ENCODE measurements around the gene CCDC171. TPM values are rescaled to one million over a fixed set of nuclear protein-coding genes. Genes with fewer than 3 reads are reported as not detected.

CCDC171 gene
- polyA plus RNA-seq, 4 donors: 4.5 to 6.8 (median 5.7) TPM

DNA sequence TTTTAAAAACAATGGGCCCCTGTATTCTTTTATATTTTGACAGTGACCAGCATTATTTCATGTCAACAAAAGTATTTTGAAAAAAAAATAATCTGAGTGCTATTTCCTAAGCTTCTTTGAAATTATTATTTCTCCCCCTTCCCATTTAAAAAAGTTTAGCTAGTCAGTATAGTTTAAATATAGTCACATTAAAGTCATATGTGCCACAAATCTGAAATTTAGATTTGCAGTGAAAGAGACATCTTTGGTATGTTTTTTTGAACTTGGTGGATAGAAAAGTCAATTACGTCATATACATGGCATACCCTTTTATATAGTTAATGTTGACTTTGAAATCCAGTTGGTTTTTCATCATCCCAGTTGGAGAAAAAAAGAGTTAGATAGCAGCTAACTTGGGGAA lies 297.0 kb downstream of the CCDC171 start:
- no peak for DNase-seq (ENCODE audit: low read depth in 4 of 4, low spot score in 3 of 4)

- no peak for DNase-seq (ENCODE audit: low read depth in 4 of 4, low spot score in 3 of 4)
Observed at GRCh38 chr9:15851766-15852165, 298.9 kb downstream of the CCDC171 start.

DNA sequence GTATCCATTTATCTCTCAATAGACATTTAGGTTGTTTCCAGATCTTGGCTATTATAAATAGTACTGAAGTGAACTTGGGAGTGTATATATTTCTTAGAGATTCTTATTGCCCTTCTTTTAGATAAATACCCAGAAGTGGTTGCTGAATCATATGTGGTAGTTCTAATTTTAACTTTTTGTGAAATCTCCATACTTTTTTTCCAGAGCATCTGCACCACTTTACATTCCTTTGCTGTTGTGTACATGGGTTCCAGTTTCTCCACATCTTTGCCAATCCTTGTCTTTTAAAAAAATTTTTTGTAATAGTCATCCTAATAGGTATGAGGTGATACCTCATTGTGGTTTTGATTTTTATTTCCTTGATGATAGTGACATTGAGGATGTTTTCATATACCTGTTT lies 303.7 kb downstream of the CCDC171 start:
- no peak for DNase-seq (ENCODE audit: low read depth in 4 of 4, low spot score in 3 of 4)

GRCh38 chr9:15867334-15867733 lies 314.5 kb downstream of the CCDC171 start:
- DNase-seq (ENCODE audit: low read depth in 4 of 4, low spot score in 3 of 4): no peak

GRCh38 chr9:15867988-15868387 lies 315.1 kb downstream of the CCDC171 start:
- DNase-seq (ENCODE audit: low read depth in 4 of 4, low spot score in 3 of 4): no peak

DNA sequence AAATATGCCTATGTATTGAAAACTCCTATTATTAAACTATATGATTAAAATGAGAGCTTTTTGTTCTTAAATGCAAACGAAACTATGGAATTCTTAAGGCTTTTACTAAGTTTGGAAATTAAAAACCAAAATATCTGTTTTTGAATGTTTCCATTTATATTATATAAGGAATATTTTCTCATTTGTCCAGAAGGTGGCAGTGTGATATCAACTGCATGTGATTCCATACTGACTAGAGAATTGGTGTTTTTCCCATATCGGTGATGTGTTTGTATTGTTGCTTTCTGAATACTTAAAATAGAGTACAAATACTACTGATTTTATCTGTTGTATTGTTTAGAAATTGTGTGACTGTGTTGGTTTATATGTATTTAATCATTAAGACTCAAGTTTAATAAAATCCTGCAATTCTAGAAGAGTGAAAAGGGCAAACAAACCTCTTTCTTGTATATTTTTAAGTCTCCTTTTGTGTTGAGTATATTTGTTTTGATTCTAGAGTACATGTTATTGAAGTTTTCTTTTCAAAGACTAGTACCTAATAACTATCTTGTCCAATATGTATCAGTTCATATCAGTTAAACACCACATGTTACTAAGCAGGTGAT lies 320.8 kb downstream of the CCDC171 start:
- peak; percentile 10 to 31 (median 24) for DNase-seq (ENCODE audit: low read depth in 4 of 4, low spot score in 3 of 4)

GRCh38 chr9:15882328-15882727 lies 329.5 kb downstream of the CCDC171 start:
- no peak for DNase-seq (ENCODE audit: low read depth in 4 of 4, low spot score in 3 of 4)

DNA sequence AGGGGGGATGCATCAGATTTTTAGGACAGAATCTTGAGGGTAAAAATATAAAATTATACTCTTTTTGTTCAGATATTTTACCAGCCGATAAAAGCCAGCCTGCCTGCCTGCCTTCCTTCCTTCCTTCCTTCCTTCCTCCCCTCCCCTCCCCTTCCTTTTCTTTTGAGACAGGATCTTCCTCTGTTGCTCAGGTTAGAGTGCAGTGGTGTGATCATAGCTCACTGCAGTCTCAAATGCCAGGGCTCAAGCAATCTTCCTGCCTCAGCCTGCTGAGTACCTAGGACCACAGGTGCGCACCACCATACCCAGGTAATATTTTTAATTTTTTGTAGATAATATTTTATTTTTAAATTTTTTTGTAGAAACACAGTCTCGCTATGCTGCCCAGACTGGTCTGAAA lies 330.0 kb downstream of the CCDC171 start:
- no peak for DNase-seq (ENCODE audit: low read depth in 4 of 4, low spot score in 3 of 4)

GRCh38 chr9:15885464-15885863 lies 332.6 kb downstream of the CCDC171 start:
- no peak for DNase-seq (ENCODE audit: low read depth in 4 of 4, low spot score in 3 of 4)

DNA sequence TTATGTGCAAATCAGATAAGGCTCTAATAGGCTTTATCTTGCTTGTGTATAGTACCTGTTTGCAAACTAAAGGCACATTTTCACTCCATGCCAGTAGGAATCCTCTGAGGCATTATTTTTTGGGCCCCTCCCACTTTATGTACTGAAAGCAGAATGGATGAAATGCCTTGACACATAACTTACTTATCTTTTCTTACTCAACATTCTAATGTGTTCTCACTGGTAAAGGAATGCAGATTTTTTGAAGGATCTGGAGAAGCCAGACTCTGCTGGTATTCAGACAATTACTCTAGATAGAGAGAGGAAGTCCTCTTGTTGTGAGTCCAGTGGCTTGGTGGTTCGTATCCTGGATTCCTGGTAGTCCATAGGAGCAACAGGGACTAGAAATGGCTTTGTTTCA lies 336.7 kb downstream of the CCDC171 start:
- no peak for DNase-seq (ENCODE audit: low read depth in 4 of 4, low spot score in 3 of 4)

DNA sequence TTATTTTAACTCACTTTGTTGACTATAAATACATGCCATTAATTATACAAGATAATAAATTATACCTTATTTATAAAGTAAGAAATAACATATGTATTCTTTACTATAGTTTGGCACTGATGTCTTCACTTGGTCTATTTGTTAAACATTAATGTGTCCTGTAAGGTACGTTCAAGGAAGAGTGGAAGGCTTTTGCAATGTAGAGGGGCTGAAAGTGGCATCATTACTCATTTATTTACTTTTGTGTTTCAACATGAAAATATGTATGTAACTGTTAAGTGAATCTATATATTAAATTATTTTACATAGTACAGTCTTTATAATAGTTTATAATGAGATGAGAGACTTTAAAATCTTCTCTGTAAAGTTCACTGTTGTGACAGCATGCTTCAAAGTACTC lies 348.7 kb downstream of the CCDC171 start:
- DNase-seq (ENCODE audit: low read depth in 4 of 4, low spot score in 3 of 4): no peak

- DNase-seq (ENCODE audit: low read depth in 4 of 4, low spot score in 3 of 4): no peak
Observed at GRCh38 chr9:15909297-15909696, 356.5 kb downstream of the CCDC171 start.

GRCh38 chr9:15915711-15916110 lies 362.9 kb downstream of the CCDC171 start:
- DNase-seq (ENCODE audit: low read depth in 4 of 4, low spot score in 3 of 4): no peak

GRCh38 chr9:15927161-15927560 lies 374.3 kb downstream of the CCDC171 start:
- no peak for DNase-seq (ENCODE audit: low read depth in 4 of 4, low spot score in 3 of 4)

DNA sequence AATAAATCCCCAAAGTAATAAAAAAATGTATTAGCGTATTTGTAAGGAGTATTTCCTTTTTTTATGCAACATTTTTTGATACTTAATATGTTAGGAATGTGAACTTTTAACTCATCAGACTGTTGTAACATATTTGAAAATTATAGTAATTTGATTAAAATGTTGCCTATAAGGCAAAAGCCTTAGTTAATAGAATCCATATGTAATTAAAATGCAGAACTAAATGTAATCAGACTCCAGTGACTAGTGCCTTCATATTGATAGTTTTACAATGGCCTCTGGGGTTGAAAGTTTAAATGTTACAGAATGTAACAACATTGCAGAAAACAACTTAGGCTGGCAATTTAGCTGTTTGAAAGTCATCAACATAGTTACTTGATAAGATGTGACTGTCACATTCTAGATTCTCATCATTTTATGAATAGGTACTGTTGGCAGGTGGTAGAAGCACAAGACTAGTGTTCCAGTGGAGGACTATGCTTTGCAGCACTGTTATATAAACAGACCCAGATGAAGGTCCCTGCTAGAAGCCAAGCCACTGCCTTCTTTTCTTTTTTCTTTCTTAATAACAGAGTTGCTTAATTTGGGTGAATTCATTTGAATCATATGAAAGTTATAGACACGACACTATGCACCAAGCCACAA lies 382.9 kb downstream of the CCDC171 start:
- no peak for DNase-seq (ENCODE audit: low read depth in 4 of 4, low spot score in 3 of 4)

- DNase-seq (ENCODE audit: low read depth in 4 of 4, low spot score in 3 of 4): peak; percentile 63 to 79 (median 70)
Observed at GRCh38 chr9:15936306-15936921, 383.6 kb downstream of the CCDC171 start.

- DNase-seq (ENCODE audit: low read depth in 4 of 4, low spot score in 3 of 4): no peak
Observed at GRCh38 chr9:15942831-15943424, 390.1 kb downstream of the CCDC171 start.

- DNase-seq (ENCODE audit: low read depth in 4 of 4, low spot score in 3 of 4): no peak
Observed at GRCh38 chr9:15944341-15944740, 391.5 kb downstream of the CCDC171 start.

DNA sequence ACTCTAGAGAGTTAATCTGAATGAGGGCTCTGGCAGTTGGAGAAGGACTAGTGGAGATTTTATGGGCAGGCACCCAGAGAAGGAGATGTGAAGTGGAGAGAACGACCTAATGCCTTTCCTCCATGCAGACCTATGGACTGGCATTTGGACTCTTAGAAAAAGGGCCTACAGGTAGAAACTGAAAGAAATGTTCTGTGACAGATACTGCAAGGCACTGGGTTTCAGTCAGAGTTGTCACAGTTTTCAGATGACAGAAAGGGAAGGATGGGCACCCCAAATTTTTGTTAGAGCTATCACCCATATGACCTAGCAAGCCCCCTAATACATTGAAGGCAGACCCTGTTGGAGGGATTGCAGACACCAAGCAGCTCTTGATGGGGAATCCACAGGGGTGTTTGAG lies 406.8 kb downstream of the CCDC171 start:
- DNase-seq (ENCODE audit: low read depth in 4 of 4, low spot score in 3 of 4): no peak

DNA sequence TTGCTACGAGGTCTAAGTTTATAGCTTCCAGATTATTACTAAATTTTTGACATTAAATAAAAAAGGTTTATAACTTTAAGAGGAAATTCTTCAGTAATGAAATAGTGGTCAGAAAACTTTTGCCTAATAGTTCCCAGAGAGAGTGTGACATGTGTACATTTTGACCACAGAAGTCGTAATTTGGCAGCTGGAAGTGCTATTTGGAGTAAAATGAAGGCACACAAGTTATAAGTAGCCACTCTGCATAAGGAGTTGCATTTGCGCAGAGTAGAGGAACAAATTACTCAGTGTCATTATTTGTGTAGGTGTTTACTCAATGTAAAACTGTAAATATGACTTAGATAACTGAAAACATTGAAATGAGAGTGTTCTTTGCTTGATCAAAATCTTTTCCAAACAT lies 408.4 kb downstream of the CCDC171 start:
- DNase-seq (ENCODE audit: low read depth in 4 of 4, low spot score in 3 of 4): no peak

- no peak for DNase-seq (ENCODE audit: low read depth in 4 of 4, low spot score in 3 of 4)
Observed at GRCh38 chr9:15965246-15965745, 412.5 kb downstream of the CCDC171 start.

DNA sequence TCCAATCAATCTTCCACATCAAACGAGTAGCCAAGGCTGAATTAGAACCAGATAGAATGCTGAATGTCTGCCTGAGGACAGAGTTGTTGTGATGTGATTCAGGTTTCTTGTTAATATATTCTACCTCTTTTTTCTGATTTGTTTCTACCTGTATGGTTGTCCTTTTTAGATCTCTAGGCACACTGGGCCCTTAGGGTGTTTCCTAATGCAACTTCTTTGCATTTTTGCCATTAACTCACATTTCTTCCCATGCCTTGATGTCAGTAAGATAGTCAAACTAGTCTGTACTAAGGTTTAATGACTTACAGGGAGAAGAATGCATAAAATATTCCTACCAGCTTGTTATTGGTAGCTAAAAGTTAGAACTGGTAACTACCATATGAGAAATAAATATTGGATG lies 413.6 kb downstream of the CCDC171 start:
- DNase-seq (ENCODE audit: low read depth in 4 of 4, low spot score in 3 of 4): no peak

All from left renal pelvis (tissue), 4 donors.